Osteoblast (primary cell): ENCODE results near the gene NTRK3. TPM values are rescaled to one million over a fixed set of nuclear protein-coding genes. Genes with fewer than 3 reads are reported as not detected.

Source experiments
- DNase-seq: peaks from one replicate; pipeline ENCODE4 v3.0.0; 2011; ENCODE audit warnings: low spot score, mixed read lengths; ENCODE audit not compliant: insufficient read length; ENCODE audit errors: missing footprints
- H2AFZ ChIP-seq: 2 replicates; pipeline ENCODE4 v1.6.0; 2011; ENCODE audit warnings: mild to moderate bottlenecking, low read length
- H3K27ac ChIP-seq: 2 replicates; pipeline ENCODE4 v1.5.1; 2011; ENCODE audit warnings: mild to moderate bottlenecking, low read depth, low read length, moderate library complexity
- H3K27me3 ChIP-seq: 2 replicates; pipeline ENCODE4 v1.6.0; 2012; ENCODE audit warnings: mild to moderate bottlenecking, control low read depth, inconsistent platforms, low read length, moderate library complexity; ENCODE audit not compliant: insufficient read depth
- H3K36me3 ChIP-seq: 2 replicates; pipeline ENCODE4 v1.5.1; 2011; ENCODE audit warnings: mild to moderate bottlenecking, low read length, control low read depth, moderate library complexity; ENCODE audit not compliant: insufficient read depth
- H3K4me1 ChIP-seq: 2 replicates; pipeline ENCODE4 v1.5.1; 2011; ENCODE audit warnings: mild to moderate bottlenecking, low read length, control low read depth, moderate library complexity; ENCODE audit not compliant: insufficient read depth
- H3K4me2 ChIP-seq: 2 replicates; pipeline ENCODE4 v1.6.0; 2011; ENCODE audit warnings: mild to moderate bottlenecking, low read length; ENCODE audit not compliant: insufficient read depth
- H3K4me3 ChIP-seq: fragments of 200-600 bp; sonication (generic); 3 replicates; pipeline ENCODE4 v1.5.1; 2012; ENCODE audit warnings: mild to moderate bottlenecking, low read length, inconsistent platforms; ENCODE audit not compliant: insufficient read depth
- H3K79me2 ChIP-seq: 2 replicates; pipeline ENCODE4 v1.6.0; 2012; ENCODE audit warnings: mild to moderate bottlenecking, low read length, control low read depth, inconsistent platforms; ENCODE audit not compliant: insufficient read depth
- H3K9me3 ChIP-seq: 2 replicates; pipeline ENCODE4 v1.5.1; 2011; ENCODE audit warnings: low read depth, low read length, control low read depth
- H4K20me1 ChIP-seq: 2 replicates; pipeline ENCODE4 v1.6.0; 2012; ENCODE audit warnings: mild to moderate bottlenecking, low read length, control low read depth; ENCODE audit not compliant: insufficient read depth
- CTCF ChIP-seq: IDR thresholded peaks from 2 replicates; pipeline ENCODE4 v1.5.1; 2011; ENCODE audit warnings: mild to moderate bottlenecking, low read depth, low read length, moderate library complexity; ENCODE audit errors: extremely low read depth
- total RNA-seq: library from RNA; depleted of rRNA; stranded (reverse); fragments of >200 nt; gene quantifications from 2 replicates; pipeline ENCODE4 v1.2.3, GENCODE V29; 2012

The NTRK3 gene
- total RNA-seq, 1 donor: 0.72 TPM

- no peaks in the 10 kb centered on the region for H3K9me3 ChIP-seq
- no peak overlapping the region for H3K4me2 ChIP-seq
- H2AFZ ChIP-seq: no peak overlapping the region
- no peaks in the 10 kb centered on the region for H3K27me3 ChIP-seq
- no peaks in the 10 kb centered on the region for H3K79me2 ChIP-seq
- TF ChIP-seq CTCF: no peak
- H4K20me1 ChIP-seq: no peaks in the 10 kb centered on the region
- peaks cover 7% of the 10 kb centered on the region for H3K4me1 ChIP-seq
- H3K36me3 ChIP-seq: no peaks in the 10 kb centered on the region
- DNase-seq: no peak
- no peak overlapping the region for H3K4me3 ChIP-seq
- H3K27ac ChIP-seq: no peak overlapping the region
Measured at GRCh38 chr15:88242586-88243555, 13.7 kb downstream of the NTRK3 start.

DNA sequence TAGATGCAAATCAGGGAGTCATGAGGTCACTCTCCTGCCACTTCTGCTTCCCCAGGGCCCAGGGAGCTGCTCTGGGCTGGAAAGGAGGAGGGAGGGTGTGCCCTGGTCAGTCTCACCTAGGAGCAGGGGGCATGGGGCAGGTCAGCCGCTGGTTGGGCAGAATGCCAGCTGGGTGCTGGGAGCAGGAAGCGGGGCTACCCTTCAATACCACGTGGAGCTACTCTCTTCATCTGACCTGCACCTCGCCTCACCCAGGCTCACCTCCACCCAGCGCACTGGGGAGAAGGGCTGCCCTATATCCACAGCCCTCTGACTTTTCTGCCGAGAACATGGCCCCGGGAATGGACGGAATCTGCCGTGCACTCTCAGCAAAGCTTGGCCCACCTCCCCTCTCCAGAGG, 15.1 kb downstream of the NTRK3 start:
- H3K27me3 ChIP-seq: no peaks in the 10 kb centered on the region
- H3K9me3 ChIP-seq: no peaks in the 10 kb centered on the region
- no peak overlapping the region for H3K4me3 ChIP-seq
- no peak for TF ChIP-seq CTCF
- DNase-seq: no peak
- no peak overlapping the region for H3K27ac ChIP-seq
- no peaks in the 10 kb centered on the region for H3K79me2 ChIP-seq
- H3K4me1 ChIP-seq: peaks cover 7% of the 10 kb centered on the region
- H3K36me3 ChIP-seq: no peaks in the 10 kb centered on the region
- H4K20me1 ChIP-seq: no peaks in the 10 kb centered on the region
- H2AFZ ChIP-seq: no peak overlapping the region
- no peak overlapping the region for H3K4me2 ChIP-seq

DNA sequence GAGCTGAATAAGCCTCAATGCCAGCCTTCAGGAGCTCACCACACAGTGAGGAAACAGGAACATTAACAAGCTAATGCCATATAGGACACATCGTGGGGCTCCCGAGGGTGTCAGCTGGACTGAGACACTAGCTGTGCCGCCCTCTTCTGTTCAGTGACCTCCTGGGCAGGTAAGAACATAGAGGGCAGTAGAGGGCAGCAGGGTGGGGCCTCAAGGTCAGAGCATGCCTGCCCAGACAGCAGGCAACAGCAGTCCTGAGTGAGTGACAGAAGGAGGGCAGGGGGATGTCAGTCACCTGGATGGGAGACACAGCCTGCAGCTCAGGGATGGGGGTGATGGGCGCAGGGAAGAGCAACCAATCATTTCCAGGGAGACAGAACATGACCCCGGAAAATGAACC, 15.5 kb downstream of the NTRK3 start:
- no peaks in the 10 kb centered on the region for H3K27me3 ChIP-seq
- no peak for TF ChIP-seq CTCF

DNA sequence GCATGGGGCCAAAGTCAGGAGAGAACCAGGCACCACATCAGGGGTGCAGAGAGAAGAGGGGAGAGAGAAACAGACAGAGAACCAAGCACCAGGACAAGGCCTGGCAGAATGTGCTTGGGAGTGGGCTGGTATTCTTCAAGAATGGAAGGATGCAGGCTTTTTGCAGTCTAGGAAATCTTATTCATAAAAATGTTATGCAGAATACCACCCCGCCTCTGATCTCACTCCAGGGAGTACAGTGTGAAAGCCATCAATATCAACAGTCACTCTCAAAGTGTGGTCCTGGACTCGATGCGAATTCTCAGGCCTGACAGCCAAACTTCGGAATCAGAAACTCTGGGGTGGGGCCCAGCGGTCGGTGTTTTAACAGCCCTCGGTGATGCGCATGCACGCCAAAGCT, 16.9 kb downstream of the NTRK3 start:
- Histone ChIP-seq H3K4me1 (peaks cover 7% of the 10 kb centered on the region), H4K20me1 (no peaks in the 10 kb centered on the region), H3K79me2 (no peaks in the 10 kb centered on the region), H3K36me3 (no peaks in the 10 kb centered on the region), H3K27ac (no peak overlapping the region), H3K9me3 (no peaks in the 10 kb centered on the region), H3K4me3 (no peak overlapping the region), H3K27me3 (no peaks in the 10 kb centered on the region), H2AFZ (no peak overlapping the region), H3K4me2 (no peak overlapping the region)
- no peak for DNase-seq
- TF ChIP-seq CTCF: no peak

More for the DNA sequence above, 15.5 kb downstream of the NTRK3 start:
- H3K4me3 ChIP-seq: no peak overlapping the region
- no peak for DNase-seq
- H4K20me1 ChIP-seq: no peaks in the 10 kb centered on the region
- H2AFZ ChIP-seq: no peak overlapping the region
- H3K27ac ChIP-seq: no peak overlapping the region
- no peaks in the 10 kb centered on the region for H3K79me2 ChIP-seq
- H3K9me3 ChIP-seq: no peaks in the 10 kb centered on the region
- peaks cover 7% of the 10 kb centered on the region for H3K4me1 ChIP-seq
- H3K36me3 ChIP-seq: no peaks in the 10 kb centered on the region
- no peak overlapping the region for H3K4me2 ChIP-seq
